GM12874 (cell line): ENCODE measurements around the gene CCDC89.

Source experiments
- TF ChIP-seq, protein P1 (sequence below): IDR thresholded peaks from 2 replicates; pipeline ENCODE4 v1.5.1; 2011; ENCODE audit warnings: low read depth, mild to moderate bottlenecking, control low read depth, low read length, moderate library complexity; ENCODE audit not compliant: insufficient read depth

CCDC89 gene

DNA sequence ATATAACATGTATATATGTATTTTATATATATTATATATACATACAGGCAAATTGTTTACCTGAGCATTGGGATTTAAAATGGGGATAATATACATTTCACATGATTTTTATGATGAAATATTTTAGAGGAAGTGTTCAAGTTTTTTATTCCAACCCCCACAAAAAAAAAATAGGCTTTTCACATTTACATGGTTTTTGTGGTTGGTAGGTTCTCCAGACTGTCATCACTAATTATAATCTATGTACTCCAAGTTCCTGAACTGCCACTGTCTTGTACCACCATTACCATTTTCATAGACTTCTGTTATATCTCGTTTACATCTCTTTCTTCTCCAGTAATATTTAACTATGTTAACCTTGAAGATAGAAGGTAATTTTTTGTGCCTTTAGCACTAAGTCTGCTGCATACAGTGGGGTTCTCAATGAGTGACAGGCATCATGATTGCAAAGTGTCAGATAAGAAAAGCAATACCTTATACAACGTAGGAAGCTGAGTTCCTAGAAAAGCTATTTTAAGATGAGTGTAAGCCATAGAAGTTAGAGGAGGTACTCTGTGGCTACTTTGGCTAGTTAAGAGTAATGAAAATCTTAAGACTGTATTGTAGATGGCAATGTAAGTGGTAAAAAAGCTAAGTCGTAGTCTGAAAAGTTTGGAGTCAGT is 33.1 kb downstream of the CCDC89 start:
- TF ChIP-seq, protein P1, sequence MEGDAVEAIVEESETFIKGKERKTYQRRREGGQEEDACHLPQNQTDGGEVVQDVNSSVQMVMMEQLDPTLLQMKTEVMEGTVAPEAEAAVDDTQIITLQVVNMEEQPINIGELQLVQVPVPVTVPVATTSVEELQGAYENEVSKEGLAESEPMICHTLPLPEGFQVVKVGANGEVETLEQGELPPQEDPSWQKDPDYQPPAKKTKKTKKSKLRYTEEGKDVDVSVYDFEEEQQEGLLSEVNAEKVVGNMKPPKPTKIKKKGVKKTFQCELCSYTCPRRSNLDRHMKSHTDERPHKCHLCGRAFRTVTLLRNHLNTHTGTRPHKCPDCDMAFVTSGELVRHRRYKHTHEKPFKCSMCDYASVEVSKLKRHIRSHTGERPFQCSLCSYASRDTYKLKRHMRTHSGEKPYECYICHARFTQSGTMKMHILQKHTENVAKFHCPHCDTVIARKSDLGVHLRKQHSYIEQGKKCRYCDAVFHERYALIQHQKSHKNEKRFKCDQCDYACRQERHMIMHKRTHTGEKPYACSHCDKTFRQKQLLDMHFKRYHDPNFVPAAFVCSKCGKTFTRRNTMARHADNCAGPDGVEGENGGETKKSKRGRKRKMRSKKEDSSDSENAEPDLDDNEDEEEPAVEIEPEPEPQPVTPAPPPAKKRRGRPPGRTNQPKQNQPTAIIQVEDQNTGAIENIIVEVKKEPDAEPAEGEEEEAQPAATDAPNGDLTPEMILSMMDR: no peak

DNA sequence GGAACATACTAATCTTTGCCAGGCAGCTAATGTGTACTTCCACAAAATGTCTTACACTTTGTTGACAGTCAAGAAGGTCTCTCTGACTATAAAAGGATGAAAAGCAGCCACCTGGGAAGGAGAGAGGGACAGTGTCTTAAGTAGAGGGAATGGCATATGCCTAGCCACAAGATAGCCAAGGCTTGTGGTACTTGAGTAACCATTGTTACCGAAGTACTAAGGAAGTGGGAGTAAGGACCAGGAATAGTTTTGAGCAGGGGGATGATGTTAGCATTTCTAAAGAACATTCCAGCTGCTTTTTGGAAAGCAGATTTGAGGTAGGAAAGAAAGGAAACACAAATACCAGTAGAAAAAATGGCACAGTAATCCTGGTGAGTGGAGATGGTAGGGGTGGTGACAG is 34.9 kb downstream of the CCDC89 start:
- TF ChIP-seq, protein P1: no peak

DNA sequence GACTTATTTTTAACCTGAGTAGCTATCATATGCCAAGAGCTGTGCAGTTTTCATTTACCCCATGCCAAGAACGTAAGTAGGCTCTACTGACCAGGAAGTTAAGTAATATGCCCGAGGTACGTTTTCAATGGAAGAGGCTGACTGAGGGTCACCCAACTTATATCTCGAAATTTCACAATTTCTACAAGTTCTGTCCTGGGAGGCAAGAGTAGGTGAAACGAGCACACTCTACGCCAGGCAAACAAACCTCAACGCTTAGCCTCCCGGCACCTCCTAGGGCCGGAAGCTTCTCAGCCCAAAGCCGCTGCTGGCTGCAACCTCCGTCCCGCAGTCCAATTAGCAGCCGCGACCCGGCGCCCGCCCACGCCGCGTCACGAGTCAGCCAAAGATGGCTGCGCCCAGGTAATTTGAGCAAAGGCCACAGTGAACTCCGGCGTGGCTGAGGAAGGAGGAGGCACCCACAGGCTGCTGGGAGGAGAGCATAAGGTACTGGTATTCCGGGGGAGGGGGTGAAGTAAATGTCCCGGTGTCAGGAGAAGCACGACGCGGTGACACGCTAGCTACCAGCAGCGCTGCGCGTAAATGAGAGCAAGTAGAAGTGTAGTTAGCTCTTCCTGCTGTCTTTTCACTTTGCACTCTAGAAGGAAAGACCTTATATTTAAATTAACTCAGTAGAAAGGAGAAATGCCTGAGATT is 38.2 kb downstream of the CCDC89 start, which contains the start of gene TMEM126A:
TSS of gene TMEM126A (plus strand) at position 364 of the 696 bp plus-strand sequence. CDS start 2,289 bp downstream, outside the sequence.
- TF ChIP-seq, protein P1: no peak

DNA sequence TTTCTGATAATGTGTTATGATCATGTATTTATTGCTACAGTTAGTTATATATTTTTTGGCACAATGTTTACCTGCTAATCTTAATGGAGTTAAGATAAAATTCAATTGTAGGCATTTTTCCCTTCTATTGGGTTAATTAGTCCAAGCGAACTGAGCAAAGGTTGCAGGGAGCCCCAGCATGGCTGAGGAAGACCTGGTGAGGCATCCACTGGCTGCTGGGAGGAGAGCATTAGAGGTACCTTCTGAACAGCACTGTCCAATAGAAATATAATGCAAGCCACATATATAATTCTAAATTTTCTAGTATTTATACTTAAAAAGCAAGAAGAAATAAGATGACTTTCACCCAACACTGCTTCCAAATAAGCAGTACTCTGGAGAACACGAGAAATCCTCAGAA is 38.9 kb downstream of the CCDC89 start:
- TF ChIP-seq, protein P1: no peak

DNA sequence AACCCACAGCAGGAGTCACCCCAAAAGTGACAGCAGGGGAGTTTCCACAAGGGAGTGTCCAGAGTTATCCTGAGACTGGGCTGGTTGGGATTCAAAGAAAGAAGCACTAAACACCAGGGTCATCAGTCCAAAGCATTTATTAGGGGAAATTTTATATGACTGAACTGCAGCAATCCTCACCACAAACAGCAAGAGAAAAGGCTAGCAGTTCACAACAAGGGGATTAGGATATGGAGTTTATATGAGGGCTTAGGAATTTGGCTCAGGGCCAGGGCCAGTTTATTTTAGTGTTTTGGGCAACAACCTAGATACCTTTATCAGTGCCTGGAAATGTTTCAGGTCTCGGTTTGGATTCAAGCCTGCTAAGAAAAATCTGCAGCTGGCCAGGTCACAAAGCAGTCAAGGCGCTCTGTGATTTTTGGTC is 42.8 kb downstream of the CCDC89 start:
- TF ChIP-seq, protein P1: no peak

DNA sequence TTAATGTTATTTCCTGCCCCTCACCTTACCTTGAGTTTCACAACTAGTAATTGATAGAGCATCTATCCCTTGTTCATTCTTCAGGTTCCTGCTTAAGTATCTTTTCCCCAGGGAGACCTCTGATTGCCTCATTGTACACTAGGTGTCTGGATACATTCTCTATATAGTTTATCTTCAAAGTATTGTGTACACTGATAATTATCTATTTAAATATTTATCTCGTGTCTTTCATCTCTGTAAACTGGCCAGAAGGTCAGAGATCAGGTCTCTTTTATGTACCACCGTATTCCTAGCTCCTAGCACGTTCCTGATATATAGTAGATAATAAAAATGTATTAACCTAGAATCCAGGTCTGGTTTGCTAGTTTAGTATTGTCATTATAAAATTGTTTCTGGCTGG is 51.2 kb downstream of the CCDC89 start:
- TF ChIP-seq, protein P1: no peak
